Right lobe of liver (tissue), 6 donors: Measurements from ENCODE around the gene ADORA1. TPM values are rescaled to one million over a fixed set of nuclear protein-coding genes. Genes with fewer than 3 reads are reported as not detected.

Experiments used
- ATAC-seq, 4 donors: fragments of 200-7000 bp; cut with Tn5 transposase; one replicate each; pipeline ENCODE4 v1.9.1; 2020; ENCODE audit warnings: mild to moderate bottlenecking in 4 of 4, moderate library complexity in 4 of 4
- DNase-seq, 3 donors: peaks; one replicate each; pipeline ENCODE4 v3.0.0-alpha.2; 2020
- H3K27ac ChIP-seq, 3 donors: fragments of 200-600 bp; one replicate each; pipeline ENCODE4 v1.8.0; 2022
- H3K27me3 ChIP-seq, 2 donors: fragments of 200-600 bp; one replicate each; pipeline ENCODE4 v1.8.0; 2022
- H3K36me3 ChIP-seq, 4 donors: fragments of 200-600 bp; sonication (generic) in 1 of 4; one replicate each; pipeline versions ENCODE4 v1.5.1 to v1.8.0; 2017 to 2022; ENCODE audit warnings: control low read depth in 1 of 4
- H3K4me1 ChIP-seq, 4 donors: fragments of 200-600 bp; sonication (generic) in 1 of 4; one replicate each; pipeline versions ENCODE4 v1.5.1 to v1.8.0; 2017 to 2022; ENCODE audit warnings: control low read depth in 1 of 4
- H3K4me3 ChIP-seq, 3 donors: fragments of 200-600 bp; one replicate each; pipeline ENCODE4 v1.8.0; 2022
- H3K9me3 ChIP-seq, 4 donors: fragments of 200-600 bp; sonication (generic) in 1 of 4; one replicate each; pipeline versions ENCODE4 v1.5.1 to v1.8.0; 2017 to 2022; ENCODE audit warnings: control low read depth in 1 of 4
- POLR2A ChIP-seq: fragments of 450-650 bp; IDR thresholded peaks from one replicate; pipeline ENCODE4 v1.6.1; 2017; ENCODE audit warnings: antibody characterized with exemption, mild to moderate bottlenecking
- WGBS: methylation state at CpG from one replicate; pipeline ENCODE4 v1.1.6; 2018; ENCODE audit warnings: low coverage, low lambda C conversion rate; ENCODE audit not compliant: insufficient coverage; ENCODE audit errors: missing lambda C conversion rate; 5-methylcytosine and 5-hydroxymethylcytosine counted together
- intact Hi-C, 2 donors: fragments of 100-400 bp; cut with DNase I; formaldehyde crosslinking; loops; one replicate each; pipeline versions ENCODE4 v1.11.2 to v1.14.1; 2022
- total RNA-seq, 6 experiments: library from RNA; depleted of rRNA in 2 of 6; stranded (reverse); fragments of >200 nt in 2 of 6; fragmentation: NEBNext Ultra II Directional in 3 of 6; extraction: Animal tissue kit (Norgen Biotek cat#: 25700) in 3 of 6; gene quantifications; one replicate each; pipeline versions ENCODE4 v1.1.0 to v1.2.4, GENCODE V29; 2016 to 2023
- TF ChIP-seq, protein P1 (sequence below), 4 donors: fragments of 200-600 bp in 3 of 4; fragments of 450-650 bp in 1 of 4; IDR thresholded peaks; one replicate each; pipeline versions ENCODE4 v1.5.1 to v1.8.0; 2016 to 2022; ENCODE audit warnings: antibody characterized with exemption in 4 of 4, mild to moderate bottlenecking in 2 of 4
- donor health status: DM: no; HTN: yes; CAD: no.
- donor health status: DM: no; HTN: no; CAD: no.
- donor health status: DM: no; HTN: no; CAD: no.
- donor health status: DM: no; HTN: yes; CAD: no.
- donor health status: DM: no; HTN: yes; CAD: no.

ADORA1 gene
- total RNA-seq, 6 experiments from 2014 or later, result 0.31 to 0.78 (median 0.39) TPM; not detected in 1

GRCh38 chr1:203153051-203153988 lies 25.8 kb downstream of the ADORA1 start:
- no peak overlapping the region for H3K4me3 ChIP-seq
- H3K9me3 ChIP-seq, result no peaks in the 10 kb centered on the region
- intact Hi-C loops, result no loop called here
- WGBS, result 53% methylated on average over 8 of the region's 9 CpGs
- no peak for DNase-seq
- H3K36me3 ChIP-seq, result no peaks in the 10 kb centered on the region
- H3K27ac ChIP-seq, result no peak overlapping the region
- TF ChIP-seq, protein P1, sequence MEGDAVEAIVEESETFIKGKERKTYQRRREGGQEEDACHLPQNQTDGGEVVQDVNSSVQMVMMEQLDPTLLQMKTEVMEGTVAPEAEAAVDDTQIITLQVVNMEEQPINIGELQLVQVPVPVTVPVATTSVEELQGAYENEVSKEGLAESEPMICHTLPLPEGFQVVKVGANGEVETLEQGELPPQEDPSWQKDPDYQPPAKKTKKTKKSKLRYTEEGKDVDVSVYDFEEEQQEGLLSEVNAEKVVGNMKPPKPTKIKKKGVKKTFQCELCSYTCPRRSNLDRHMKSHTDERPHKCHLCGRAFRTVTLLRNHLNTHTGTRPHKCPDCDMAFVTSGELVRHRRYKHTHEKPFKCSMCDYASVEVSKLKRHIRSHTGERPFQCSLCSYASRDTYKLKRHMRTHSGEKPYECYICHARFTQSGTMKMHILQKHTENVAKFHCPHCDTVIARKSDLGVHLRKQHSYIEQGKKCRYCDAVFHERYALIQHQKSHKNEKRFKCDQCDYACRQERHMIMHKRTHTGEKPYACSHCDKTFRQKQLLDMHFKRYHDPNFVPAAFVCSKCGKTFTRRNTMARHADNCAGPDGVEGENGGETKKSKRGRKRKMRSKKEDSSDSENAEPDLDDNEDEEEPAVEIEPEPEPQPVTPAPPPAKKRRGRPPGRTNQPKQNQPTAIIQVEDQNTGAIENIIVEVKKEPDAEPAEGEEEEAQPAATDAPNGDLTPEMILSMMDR (IDR thresholded peaks at IDR 0.05), result no peak
- ATAC-seq, result no peak
- no peaks in the 10 kb centered on the region for H3K27me3 ChIP-seq
- no peaks in the 10 kb centered on the region for H3K4me1 ChIP-seq

DNA sequence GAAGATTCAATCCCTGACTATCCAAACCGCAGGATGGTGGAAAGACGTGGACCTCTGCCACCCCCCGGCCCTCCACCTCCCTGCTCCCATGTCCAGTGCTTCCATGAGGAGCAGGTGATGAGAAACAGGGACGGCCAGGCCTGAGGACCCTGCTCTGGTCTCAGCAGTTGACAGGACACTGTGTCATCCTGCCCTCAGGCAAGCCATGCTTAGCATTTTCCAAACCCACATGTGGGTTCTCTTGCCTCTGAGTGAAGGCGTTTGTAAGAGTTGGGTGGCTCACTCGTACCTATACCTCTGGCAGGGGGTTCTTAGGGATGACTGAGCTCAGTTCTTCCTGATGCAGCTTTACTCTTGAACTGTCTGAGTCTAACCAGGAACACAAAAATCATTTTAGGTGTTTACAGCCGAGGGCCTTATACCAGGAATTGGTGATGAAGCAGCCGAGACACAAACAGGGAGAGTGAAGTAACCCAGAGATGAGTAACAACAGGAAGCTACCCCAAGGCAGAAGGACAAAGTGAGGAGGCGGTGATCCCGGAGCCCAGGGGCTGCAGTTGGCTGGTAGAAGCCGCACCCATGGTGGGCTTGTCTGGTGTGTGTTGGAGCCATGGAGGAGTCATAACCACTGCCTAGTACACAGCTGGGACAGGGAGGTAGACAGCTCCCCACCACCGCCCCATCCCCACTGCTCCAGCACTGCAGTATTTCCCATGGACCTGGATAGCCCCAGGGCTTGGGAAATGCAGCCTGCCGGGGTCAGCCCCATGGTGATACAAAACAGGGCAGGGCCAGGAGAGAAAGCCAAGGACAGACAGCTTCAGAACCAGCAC lies 26.7 kb downstream of the ADORA1 start:
- Histone ChIP-seq H3K27me3 (no peaks in the 10 kb centered on the region), H3K9me3 (no peaks in the 10 kb centered on the region), H3K36me3 (no peaks in the 10 kb centered on the region), H3K27ac (no peak overlapping the region), H3K4me1 (no peaks in the 10 kb centered on the region), H3K4me3 (no peak overlapping the region)
- intact Hi-C loops, result no loop called here
- ATAC-seq (no peak), DNase-seq (no peak)
- TF ChIP-seq, protein P1 (IDR thresholded peaks at IDR 0.05), result no peak
- no peak for TF ChIP-seq POLR2A
- 49% methylated on average over 4 of the region's 13 CpGs for WGBS

DNA sequence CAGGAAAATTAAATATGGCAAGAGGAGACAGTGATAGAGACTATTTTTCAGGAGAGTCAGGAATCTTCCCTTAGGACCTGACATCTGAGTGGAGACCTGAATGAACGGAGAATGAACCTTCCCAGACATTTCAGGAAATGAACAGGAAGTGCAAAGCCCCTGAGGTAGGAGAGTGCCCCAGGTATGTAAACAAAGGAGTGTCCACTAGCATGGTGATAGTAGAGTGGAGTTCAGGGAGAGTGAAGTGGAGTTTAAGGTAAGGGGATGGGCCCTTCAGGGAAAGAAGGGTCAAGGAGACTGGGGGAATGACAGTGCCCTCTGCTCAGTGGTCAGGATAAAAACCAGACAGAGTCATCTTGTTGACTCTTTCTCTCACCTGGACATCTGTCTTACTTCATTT lies 28.8 kb downstream of the ADORA1 start:
- Histone ChIP-seq H3K27me3 (no peaks in the 10 kb centered on the region), H3K27ac (no peak overlapping the region), H3K36me3 (no peaks in the 10 kb centered on the region), H3K4me1 (no peaks in the 10 kb centered on the region), H3K4me3 (no peak overlapping the region), H3K9me3 (no peaks in the 10 kb centered on the region)
- DNase-seq (no peak), ATAC-seq (no peak)
- 45% methylated on average over 1 of the region's 1 CpG for WGBS
- intact Hi-C loops, result no loop called here
- TF ChIP-seq POLR2A, result no peak
- TF ChIP-seq, protein P1 (IDR thresholded peaks at IDR 0.05), result no peak

GRCh38 chr1:203158423-203158822 lies 30.9 kb downstream of the ADORA1 start:
- ATAC-seq (no peak), DNase-seq (no peak)
- H3K4me1 ChIP-seq, result no peaks in the 10 kb centered on the region
- intact Hi-C loops, result no loop called here
- H3K36me3 ChIP-seq, result no peaks in the 10 kb centered on the region
- H3K9me3 ChIP-seq, result no peaks in the 10 kb centered on the region
- H3K4me3 ChIP-seq, result no peak overlapping the region
- H3K27ac ChIP-seq, result no peak overlapping the region
- 75% methylated on average over 1 of the region's 1 CpG for WGBS
- no peak for TF ChIP-seq POLR2A
- TF ChIP-seq, protein P1 (IDR thresholded peaks at IDR 0.05), result no peak
- no peaks in the 10 kb centered on the region for H3K27me3 ChIP-seq
